ENCODE results near the gene ITSN1. TPM values are rescaled to one million over a fixed set of nuclear protein-coding genes. Genes with fewer than 3 reads are reported as not detected.

Gene ITSN1
- total RNA-seq, 1 donor from 2014 or later = 73.8 TPM

- DNase-seq (ENCODE audit: low spot score in 2 of 2) (no peak), FAIRE-seq (no peak)
These were observed 7.9 kb downstream of the ITSN1 start for GRCh38 chr21:33650230-33650629.

DNA sequence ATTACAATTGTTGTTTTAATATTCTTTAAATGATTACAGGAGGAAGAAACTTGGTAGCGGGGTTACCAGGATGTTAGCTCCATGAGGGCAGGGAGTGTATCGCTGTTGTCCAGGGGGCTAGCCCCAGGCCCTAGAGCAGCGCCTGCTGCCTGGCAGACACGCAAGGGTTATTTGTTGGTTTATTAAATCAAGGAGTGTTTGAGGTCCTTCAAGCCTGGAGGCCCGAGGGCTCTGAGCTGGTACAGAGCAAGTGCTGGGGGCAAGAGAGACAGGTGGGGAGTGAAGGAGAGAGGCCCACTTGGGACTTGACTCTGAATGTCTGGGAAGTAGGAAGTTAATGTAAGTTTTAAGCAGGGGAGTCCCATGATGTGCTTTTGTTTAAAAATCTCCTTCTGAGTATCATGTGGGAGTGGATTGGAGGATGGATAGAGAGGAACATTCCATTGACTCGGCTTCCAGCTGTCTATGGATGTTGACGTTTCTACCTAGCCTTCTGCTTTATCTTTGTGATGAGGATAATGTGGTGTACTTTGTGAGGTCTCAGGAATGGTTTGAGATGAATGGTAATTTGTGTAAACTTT lies 8.7 kb downstream of the ITSN1 start:
- DNase-seq (ENCODE audit: low spot score in 2 of 2) = no peak
- FAIRE-seq = no peak

DNA sequence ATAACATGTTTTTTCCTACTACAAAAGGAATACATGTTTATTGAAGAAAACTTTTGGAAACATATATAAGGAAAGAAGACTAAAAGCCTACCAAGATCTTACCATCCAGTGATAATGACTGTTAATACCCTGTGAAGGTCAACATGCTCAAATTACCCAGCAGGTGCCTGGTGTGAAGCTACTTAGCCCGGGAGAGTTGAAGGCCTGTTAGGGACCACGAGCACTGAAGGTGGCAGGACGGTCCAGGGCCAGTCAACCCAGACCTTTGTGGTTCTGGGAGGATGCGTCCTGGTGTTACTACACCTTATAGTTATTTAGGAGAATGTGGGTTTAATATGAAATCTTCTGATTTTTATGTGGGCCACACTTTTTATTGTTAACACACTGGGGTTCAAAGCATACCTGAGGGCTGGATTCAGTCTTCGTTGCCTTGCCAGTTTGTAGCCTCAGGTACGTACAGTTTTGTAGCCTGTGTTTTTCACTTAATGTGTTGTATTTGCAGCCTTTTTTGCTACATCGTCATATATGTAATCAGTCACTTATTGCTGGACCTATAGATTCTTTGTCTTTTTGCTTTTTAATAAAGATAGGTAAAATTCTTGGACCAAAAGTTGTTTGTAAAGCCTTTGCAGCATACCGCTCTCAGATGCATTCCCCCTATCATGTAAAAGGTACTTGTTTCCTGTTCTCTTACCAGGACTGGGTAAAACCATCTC lies 9.8 kb downstream of the ITSN1 start:
- FAIRE-seq (no peak), DNase-seq (ENCODE audit: low spot score in 2 of 2) (no peak)

DNA sequence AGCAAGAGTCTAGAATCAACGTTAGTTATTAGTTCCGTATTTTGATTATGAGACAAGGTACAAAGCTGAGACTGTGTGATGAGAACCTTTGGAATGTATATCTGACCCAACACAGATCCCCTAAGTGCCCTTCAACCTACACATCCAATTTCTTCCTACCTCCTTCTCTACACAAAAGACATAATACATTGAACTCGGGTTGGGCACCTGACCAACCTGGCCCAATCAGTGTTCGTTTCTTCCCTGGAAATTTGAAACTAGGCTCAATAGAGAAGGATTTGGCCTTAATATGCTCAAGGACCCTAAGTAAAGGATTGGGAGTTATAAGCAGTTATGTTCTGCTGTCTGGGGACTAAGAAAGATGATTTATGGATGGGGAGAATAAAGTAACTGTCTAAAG lies 12.1 kb downstream of the ITSN1 start:
- FAIRE-seq (no peak), DNase-seq (ENCODE audit: low spot score in 2 of 2) (no peak)

DNA sequence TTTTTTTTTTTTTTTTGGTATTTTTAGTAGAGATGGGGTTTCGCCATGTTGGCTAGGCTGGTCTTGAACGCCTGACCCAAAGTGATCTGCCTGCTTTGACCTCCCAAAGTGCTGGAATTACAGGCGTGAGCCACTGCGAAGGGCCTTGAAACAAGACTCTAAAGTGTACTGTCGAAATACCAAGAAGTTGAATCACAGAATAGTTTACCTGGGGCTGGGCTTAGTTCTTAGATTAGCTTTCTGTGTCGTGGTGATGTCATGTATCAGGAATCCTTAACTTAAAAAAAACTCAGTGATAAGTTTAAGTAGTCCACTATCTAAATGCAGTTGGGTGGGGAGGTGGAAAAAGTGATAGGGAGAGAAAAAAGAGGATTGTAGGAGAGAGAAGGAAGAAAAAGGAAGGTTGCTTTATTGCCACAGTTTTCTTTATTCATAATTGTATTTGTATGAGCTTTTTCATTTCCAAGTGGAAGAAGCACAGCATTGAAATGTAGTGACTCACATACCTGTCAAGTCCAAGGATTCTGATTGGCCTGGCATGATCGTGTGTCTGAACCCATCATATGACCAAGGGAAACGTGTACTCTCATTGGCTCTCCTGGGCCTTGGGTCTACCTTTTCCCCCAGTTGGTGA lies 13.4 kb downstream of the ITSN1 start:
- FAIRE-seq = no peak
- DNase-seq (ENCODE audit: low spot score in 2 of 2) = no peak

- DNase-seq (ENCODE audit: low spot score in 2 of 2) (no peak), FAIRE-seq (no peak)
These were observed 15.0 kb downstream of the ITSN1 start for GRCh38 chr21:33657124-33657820.

GRCh38 chr21:33658919-33659567 lies 16.7 kb downstream of the ITSN1 start:
- FAIRE-seq = no peak

GRCh38 chr21:33659568-33659949 lies 17.3 kb downstream of the ITSN1 start:
- FAIRE-seq (no peak), DNase-seq (ENCODE audit: low spot score in 2 of 2) (no peak)

More at GRCh38 chr21:33658919-33659567, 16.7 kb downstream of the ITSN1 start:
- DNase-seq (ENCODE audit: low spot score in 2 of 2) = no peak

DNA sequence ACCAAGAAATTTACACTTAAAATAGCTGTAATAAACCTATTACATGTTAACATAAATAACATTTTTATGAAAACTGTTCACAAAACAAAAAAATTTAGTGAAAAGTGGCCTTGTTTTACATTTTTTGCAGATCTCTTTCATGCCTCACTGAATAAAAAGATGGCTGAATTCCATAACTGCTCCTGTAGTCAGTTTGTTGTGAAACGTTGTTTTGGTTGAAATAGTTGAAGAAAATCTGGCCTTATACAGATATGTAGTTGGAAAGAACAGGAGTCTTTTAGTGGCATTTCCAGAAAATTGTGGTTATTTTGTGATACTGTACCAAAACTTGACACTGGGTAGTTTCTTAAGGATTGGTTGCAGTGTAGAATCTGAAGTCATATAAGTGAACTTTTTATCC lies 18.1 kb downstream of the ITSN1 start:
- FAIRE-seq (no peak), DNase-seq (ENCODE audit: low spot score in 2 of 2) (no peak)

DNA sequence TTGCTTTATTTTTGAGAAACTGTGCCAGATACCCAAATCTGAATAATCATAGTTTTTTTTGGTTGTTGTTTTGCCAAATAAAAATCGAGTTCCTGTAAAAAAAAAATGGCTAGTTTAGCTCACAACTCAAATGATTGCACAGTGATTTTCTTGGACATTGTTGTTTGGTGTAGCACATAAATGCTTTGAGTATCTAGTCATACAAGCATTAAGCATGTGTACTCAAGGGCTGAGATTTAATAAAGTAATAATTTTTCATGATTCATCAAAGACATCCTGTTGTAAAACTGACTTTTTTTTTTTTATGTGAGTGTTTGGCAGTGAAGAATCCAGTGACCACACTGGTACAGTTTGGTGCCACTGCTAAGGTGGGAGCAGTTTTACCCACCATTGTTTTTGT lies 18.8 kb downstream of the ITSN1 start:
- FAIRE-seq (no peak), DNase-seq (ENCODE audit: low spot score in 2 of 2) (no peak)

DNA sequence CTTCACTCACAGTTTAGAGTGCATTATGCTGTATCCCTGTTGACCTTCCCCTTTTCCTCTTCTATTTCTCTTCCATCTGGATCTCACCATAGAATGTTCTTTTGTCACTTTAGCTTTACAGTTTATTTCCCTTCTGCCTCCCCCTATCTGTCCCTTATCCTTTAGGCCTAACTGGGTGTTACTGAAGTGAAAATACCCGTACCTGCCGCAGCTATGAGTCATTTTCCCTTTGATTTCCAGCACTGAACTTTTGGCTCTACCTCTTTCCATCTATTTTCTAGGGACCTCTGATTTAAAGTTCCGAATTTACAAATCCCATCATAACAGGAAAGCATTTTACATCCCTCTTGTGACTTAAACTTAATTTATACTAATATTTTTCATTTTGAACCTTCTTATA lies 19.7 kb downstream of the ITSN1 start:
- DNase-seq (ENCODE audit: low spot score in 2 of 2) = no peak
- no peak for FAIRE-seq

DNA sequence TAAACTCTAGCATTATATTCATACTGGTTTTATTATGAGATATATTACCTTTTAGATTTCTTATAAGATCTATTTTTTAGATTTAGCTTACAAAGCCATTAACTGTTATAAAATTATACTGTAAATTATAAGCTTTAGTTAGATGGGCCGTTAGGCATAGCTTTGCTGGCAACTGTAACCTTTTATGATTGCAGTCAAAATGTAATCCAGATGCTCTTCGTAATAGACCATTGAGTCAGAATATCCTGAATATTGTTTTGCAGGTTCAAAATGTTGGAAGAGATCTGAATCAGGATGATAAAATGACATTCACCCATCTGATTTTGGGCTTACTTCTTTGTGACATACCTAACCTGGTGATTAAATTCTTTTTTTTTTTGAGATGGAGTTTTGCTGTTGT lies 20.9 kb downstream of the ITSN1 start:
- DNase-seq (ENCODE audit: low spot score in 2 of 2) (no peak), FAIRE-seq (no peak)

DNA sequence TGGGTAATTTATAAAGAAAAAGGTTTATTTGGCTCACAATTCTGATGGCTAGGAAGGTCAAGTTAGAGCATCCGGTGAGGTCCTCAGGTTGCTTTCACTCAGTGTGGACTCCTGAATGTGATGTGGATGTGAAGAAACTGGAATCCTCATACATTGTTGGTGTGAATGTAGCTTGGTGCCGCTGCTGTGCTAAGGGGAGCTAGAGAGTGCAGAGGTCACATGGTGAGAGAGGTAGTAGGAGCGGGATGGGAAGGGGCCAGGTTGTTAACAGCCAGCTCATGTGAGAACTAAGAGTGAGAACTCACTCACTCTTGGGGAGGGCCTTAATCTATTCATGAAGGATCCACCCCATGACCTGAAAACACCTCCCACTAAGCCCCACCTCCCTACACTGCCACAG lies 21.8 kb downstream of the ITSN1 start:
- DNase-seq (ENCODE audit: low spot score in 2 of 2) (no peak), FAIRE-seq (no peak)

DNA sequence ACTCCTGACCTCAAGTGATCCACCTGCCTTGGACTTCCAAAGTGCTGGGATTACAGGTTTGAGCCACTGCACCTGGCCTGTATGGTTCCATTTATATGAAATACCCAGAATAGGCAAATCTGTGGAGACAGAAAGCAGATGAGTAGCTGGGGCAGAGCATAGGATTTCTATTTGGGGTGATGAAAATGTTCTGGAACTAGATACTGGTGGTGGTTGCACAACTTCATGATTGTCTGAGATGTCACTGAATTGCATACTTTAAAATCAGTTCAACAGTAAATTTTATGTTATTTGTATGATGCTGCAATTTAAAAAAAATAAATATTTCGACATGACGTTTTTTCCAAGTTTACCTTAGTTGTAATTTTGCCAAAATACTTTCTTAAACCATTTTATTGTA lies 23.9 kb downstream of the ITSN1 start:
- no peak for FAIRE-seq
- no peak for DNase-seq (ENCODE audit: low spot score in 2 of 2)

DNA sequence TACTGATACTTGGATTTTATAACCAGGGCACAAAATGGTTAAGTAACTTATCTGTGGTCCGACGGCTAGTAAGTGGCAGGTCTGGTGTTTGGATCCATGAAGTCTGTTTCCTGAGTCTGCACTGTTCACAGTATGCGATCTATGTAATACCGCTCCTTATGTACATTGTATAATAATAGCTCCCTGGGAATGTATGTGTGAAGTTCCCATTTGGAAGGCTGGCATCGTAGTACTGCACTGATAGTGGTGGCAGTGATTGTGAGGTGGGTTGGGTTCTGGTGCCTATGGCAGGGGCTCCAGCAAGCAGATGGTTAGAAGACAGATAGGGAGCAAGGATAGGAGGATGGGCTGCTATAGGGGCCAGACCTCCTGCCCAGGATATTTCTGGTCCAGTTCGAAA lies 25.3 kb downstream of the ITSN1 start:
- FAIRE-seq (no peak), DNase-seq (ENCODE audit: low spot score in 2 of 2) (no peak)

- DNase-seq (ENCODE audit: low spot score in 2 of 2) = no peak
- no peak for FAIRE-seq
These were observed 25.9 kb downstream of the ITSN1 start for GRCh38 chr21:33668180-33668579.

- DNase-seq (ENCODE audit: low spot score in 2 of 2) (no peak), FAIRE-seq (no peak)
These were observed 26.3 kb downstream of the ITSN1 start for GRCh38 chr21:33668620-33669019.

DNA sequence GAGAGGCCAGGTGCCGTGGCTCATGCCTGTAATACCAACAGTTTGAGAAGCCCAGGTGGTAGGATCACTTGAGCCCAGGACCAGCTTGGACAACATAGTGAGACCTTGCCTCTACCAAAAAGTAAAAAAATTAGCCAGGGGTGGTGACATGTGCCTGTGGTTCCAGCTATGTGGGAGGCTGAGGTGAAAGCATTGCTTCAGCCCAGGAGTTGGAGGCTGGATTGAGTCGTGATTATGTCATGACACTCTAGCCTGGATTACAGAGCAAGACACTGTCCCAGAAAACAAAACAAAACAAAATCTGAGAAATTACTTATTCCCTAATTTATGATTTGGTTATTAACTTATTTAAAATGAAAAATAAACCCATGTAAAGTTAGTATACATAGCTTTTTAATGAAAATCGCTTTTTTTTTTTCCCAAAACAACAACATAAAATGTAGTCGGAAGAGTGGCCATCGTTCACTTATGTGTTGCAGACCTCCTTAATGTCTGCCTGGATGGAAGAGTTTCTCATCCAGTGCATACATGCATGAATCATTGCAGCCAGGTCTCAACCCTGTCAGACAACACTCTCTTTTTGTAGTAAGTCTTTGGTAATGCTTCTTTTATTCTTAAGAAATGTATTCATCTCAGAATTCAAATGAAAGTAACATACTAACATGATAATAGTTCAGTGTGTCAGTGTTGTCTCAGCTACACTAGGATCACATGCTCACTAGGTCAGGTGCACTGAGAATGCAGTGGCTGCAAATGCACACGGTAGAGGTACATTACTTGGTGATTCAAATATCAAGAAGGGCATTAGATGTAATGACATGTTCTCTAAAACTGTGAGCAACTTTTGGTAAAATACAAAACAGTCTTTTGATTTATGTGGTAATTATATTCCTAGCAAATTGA lies 28.0 kb downstream of the ITSN1 start:
- FAIRE-seq = no peak
- no peak for DNase-seq (ENCODE audit: low spot score in 2 of 2)

- FAIRE-seq (no peak), DNase-seq (ENCODE audit: low spot score in 2 of 2) (no peak)
These were observed 31.2 kb downstream of the ITSN1 start for GRCh38 chr21:33673473-33673872.

GRCh38 chr21:33674226-33674625 lies 31.9 kb downstream of the ITSN1 start:
- no peak for DNase-seq (ENCODE audit: low spot score in 2 of 2)
- FAIRE-seq = no peak
